ENCODE data around the gene CWC22. TPM values are rescaled to one million over a fixed set of nuclear protein-coding genes. Genes with fewer than 3 reads are reported as not detected.
A peak's percentile ranks its signal among the peaks of the same experiment; 100 is the strongest.
"Not testable (repeated sequence)": the region's sequence is repeated elsewhere in the genome, so short reads cannot be mapped to it uniquely, and the experiment has no call there.

CWC22 gene
- total RNA-seq, 2 donors from 2014 or later = 28.0 to 33.4 TPM

GRCh38 chr2:180017784-180018183 lies 10.7 kb upstream of the CWC22 start:
- Mint-ChIP-seq H3K4me3 (no peak overlapping the region), H3K4me1 (ENCODE audit: low read depth) (no peaks in the 10 kb centered on the region), H3K27ac (no peak overlapping the region), H3K27me3 (ENCODE audit: low read depth) (peaks cover 12% of the 10 kb centered on the region), H3K9me3 (no peaks in the 10 kb centered on the region), H3K36me3 (ENCODE audit: insufficient read depth in 2 of 2) (no peaks in the 10 kb centered on the region)
- no peak for DNase-seq
- ATAC-seq (replicated peaks in 1 of 2) = no peak

DNA sequence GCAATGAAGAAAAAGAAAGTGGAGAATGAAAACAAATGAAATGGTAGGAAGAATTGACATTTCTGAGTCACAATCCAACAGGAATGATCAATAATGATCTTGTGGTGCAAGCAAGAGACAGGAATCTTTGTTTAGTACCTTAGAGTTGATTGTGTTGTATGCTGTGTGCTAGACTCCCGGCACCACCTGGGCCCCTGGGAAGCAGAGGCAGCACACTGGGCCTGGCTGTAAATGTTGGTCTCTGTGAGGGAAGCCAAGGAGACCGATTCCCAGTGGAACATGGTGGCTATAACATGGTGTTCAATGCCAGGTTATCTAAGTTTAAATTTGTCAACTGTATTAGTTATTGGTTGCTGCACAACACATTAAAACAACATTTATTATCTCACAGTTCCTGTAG lies 9.8 kb upstream of the CWC22 start:
- Mint-ChIP-seq H3K9me3 (no peaks in the 10 kb centered on the region), H3K4me3 (no peak overlapping the region), H3K27me3 (ENCODE audit: low read depth) (peaks cover 7% of the 10 kb centered on the region), H3K36me3 (ENCODE audit: insufficient read depth in 2 of 2) (no peaks in the 10 kb centered on the region), H3K4me1 (ENCODE audit: low read depth) (no peaks in the 10 kb centered on the region), H3K27ac (no peak overlapping the region)
- no peak for ATAC-seq (replicated peaks in 1 of 2)
- no peak for DNase-seq

DNA sequence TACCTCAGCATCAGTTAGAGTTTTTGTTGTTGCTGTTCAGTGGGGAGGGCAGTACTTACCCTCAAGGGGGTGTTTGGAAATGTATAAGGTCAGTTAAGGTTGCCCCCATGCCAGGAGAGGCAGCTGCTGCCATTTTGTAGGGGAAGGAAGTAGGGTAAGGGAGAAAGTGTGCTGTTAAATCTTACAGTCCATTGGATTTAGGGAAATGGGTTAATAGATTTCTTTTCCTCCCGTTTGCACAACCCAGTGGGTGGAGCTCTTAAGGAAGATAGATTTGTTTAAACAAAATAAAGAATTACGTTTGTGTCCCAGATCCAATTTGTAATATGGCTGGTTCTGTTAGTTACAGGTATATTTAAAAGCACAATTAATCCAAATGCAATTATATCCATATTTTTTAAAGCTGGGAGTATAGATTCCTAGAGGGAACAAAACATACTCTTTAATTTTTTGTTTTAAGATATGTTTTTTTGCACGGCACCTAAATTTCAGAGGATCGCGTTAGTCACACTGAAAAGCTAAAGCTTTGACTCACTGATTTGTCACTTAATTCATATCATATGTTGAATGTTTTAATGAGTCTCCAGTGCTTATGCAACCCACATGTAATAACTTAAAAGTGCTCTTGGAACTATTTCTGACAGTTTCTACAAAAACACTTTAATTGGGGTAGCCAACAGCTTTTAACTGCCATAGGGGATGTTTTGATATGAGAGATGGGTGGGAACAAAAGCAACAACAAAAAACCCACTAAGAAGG lies 9.0 kb upstream of the CWC22 start:
- Mint-ChIP-seq H3K27me3 (ENCODE audit: low read depth) (peaks cover 7% of the 10 kb centered on the region), H3K4me3 (no peak overlapping the region), H3K36me3 (ENCODE audit: insufficient read depth in 2 of 2) (no peaks in the 10 kb centered on the region), H3K27ac (no peak overlapping the region), H3K9me3 (no peaks in the 10 kb centered on the region), H3K4me1 (ENCODE audit: low read depth) (no peaks in the 10 kb centered on the region)
- ATAC-seq (replicated peaks in 1 of 2) (no peak), DNase-seq (no peak)

- ATAC-seq (replicated peaks in 1 of 2) = peak; percentile 50 to 88
- H3K4me3 Mint-ChIP-seq = no peak overlapping the region
- H3K36me3 Mint-ChIP-seq (ENCODE audit: insufficient read depth in 2 of 2) = no peaks in the 10 kb centered on the region
- H3K4me1 Mint-ChIP-seq (ENCODE audit: low read depth) = peaks cover 5% of the 10 kb centered on the region
- no peak overlapping the region for H3K27ac Mint-ChIP-seq
- no peaks in the 10 kb centered on the region for H3K9me3 Mint-ChIP-seq
- DNase-seq = no peak
- peaks cover 7% of the 10 kb centered on the region for H3K27me3 Mint-ChIP-seq (ENCODE audit: low read depth)
These were observed 5.4 kb upstream of the CWC22 start for GRCh38 chr2:180012523-180012922.

DNA sequence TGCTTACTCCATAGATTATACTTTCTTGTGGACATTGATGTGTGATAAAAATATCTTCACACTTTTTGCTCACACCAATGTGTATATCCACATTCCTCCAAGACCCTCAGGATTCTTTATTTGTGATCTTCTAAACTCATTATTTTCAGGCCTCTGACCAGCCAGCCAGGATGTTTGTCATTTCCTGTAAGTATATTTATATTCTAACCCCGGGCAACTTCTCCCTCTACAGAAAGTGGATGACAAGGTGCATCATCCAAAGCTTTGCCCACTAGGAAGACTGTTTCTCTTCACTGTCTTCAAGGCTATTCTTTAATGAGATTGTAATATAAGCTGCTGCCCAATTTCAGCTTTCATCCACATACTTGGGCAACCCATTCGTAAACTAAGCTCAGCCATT lies 3.6 kb upstream of the CWC22 start:
- H3K27ac Mint-ChIP-seq = no peak overlapping the region
- no peak for ATAC-seq (replicated peaks in 1 of 2)
- peaks cover 3% of the 10 kb centered on the region for H3K27me3 Mint-ChIP-seq (ENCODE audit: low read depth)
- DNase-seq = no peak
- no peak overlapping the region for H3K4me3 Mint-ChIP-seq
- peaks cover 2% of the 10 kb centered on the region in 2 donors for H3K36me3 Mint-ChIP-seq (ENCODE audit: insufficient read depth in 2 of 2)
- H3K4me1 Mint-ChIP-seq (ENCODE audit: low read depth) = peaks cover 14% of the 10 kb centered on the region
- no peaks in the 10 kb centered on the region for H3K9me3 Mint-ChIP-seq

DNA sequence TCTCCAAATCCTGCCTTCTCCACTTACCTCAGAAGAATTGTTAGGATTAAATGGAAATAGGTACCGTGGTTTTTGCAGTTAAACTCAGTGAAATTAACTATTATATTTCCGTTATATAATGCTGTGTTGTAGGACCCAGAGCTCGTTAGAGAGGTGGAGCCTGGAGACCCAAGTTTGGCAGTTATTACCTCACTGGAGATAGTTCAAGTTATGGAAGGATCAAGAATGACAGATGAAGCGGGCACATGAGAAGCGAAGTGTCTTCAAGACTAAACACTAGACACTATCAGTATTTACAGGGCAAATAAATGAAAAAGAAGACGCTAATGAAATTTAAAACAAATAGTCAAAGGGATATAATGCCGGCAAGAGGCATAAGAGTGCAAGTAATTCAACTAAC lies 866 bp downstream of the CWC22 start:
- no peaks in the 10 kb centered on the region for H3K27me3 Mint-ChIP-seq (ENCODE audit: low read depth)
- ATAC-seq (replicated peaks in 1 of 2) (no peak), DNase-seq (no peak)
- H3K9me3 Mint-ChIP-seq = no peaks in the 10 kb centered on the region
- peaks cover 51% of the 10 kb centered on the region for H3K4me1 Mint-ChIP-seq (ENCODE audit: low read depth)
- H3K36me3 Mint-ChIP-seq (ENCODE audit: insufficient read depth in 2 of 2) = peaks cover 4 to 8% of the 10 kb centered on the region in 2 donors
- peak overlapping the region; percentile 93 to 97 for H3K4me3 Mint-ChIP-seq
- peak overlapping the region; percentile 100 for H3K27ac Mint-ChIP-seq

- peak overlapping the region; percentile 93 to 97 for H3K4me3 Mint-ChIP-seq
- not testable (repeated sequence) for DNase-seq; H3K9me3 Mint-ChIP-seq; H3K36me3 Mint-ChIP-seq (ENCODE audit: insufficient read depth in 2 of 2); ATAC-seq (replicated peaks in 1 of 2); H3K27me3 Mint-ChIP-seq (ENCODE audit: low read depth)
- peaks cover 55% of the 10 kb centered on the region for H3K4me1 Mint-ChIP-seq (ENCODE audit: low read depth)
- peak overlapping the region; percentile 84 for H3K27ac Mint-ChIP-seq
These were observed 1.6 kb downstream of the CWC22 start for GRCh38 chr2:180005465-180005864.

GRCh38 chr2:180004731-180005130 lies 2.4 kb downstream of the CWC22 start:
- Mint-ChIP-seq H3K9me3 (no peaks in the 10 kb centered on the region), H3K4me3 (peak overlapping the region; percentile 46 to 97)

GRCh38 chr2:180003559-180003958 lies 3.5 kb downstream of the CWC22 start:
- DNase-seq (no peak), ATAC-seq (replicated peaks in 1 of 2) (no peak)
- Mint-ChIP-seq H3K27me3 (ENCODE audit: low read depth) (no peaks in the 10 kb centered on the region), H3K36me3 (ENCODE audit: insufficient read depth in 2 of 2) (peaks cover 4 to 11% of the 10 kb centered on the region in 2 donors), H3K27ac (no peak overlapping the region), H3K9me3 (no peaks in the 10 kb centered on the region), H3K4me3 (no peak overlapping the region), H3K4me1 (ENCODE audit: low read depth) (peaks cover 57% of the 10 kb centered on the region)

More at GRCh38 chr2:180004731-180005130, 2.4 kb downstream of the CWC22 start:
- Mint-ChIP-seq H3K27ac (peak overlapping the region; percentile 84), H3K27me3 (ENCODE audit: low read depth) (no peaks in the 10 kb centered on the region), H3K36me3 (ENCODE audit: insufficient read depth in 2 of 2) (peaks cover 4 to 8% of the 10 kb centered on the region in 2 donors), H3K4me1 (ENCODE audit: low read depth) (peaks cover 57% of the 10 kb centered on the region)
- DNase-seq (no peak), ATAC-seq (replicated peaks in 1 of 2) (no peak)

DNA sequence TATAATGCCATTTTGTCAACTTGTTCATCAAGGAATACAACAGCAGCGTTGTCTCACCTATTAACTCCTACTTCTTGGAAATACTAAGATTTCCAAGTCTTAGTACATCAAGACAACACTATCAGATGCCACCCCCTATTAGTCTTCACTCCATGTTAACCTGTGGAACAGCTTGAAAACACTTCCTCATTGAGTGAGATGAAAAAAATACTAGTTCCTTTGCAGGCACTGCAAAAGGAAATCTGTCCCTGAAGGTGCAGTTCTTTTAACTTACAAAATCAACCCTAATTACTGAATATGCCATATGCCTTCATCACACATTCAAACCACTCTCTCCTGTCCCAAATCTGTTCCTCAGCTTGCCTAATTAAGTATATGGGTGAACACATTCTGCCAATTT lies 4.0 kb downstream of the CWC22 start:
- ATAC-seq (replicated peaks in 1 of 2) = no peak
- DNase-seq = no peak
- H3K4me1 Mint-ChIP-seq (ENCODE audit: low read depth) = peaks cover 61% of the 10 kb centered on the region
- H3K4me3 Mint-ChIP-seq = no peak overlapping the region
- H3K27me3 Mint-ChIP-seq (ENCODE audit: low read depth) = no peaks in the 10 kb centered on the region
- H3K27ac Mint-ChIP-seq = no peak overlapping the region
- H3K9me3 Mint-ChIP-seq = no peaks in the 10 kb centered on the region
- H3K36me3 Mint-ChIP-seq (ENCODE audit: insufficient read depth in 2 of 2) = peaks cover 4 to 11% of the 10 kb centered on the region in 2 donors

GRCh38 chr2:180002198-180002770 lies 4.8 kb downstream of the CWC22 start:
- Mint-ChIP-seq H3K27me3 (ENCODE audit: low read depth) (no peaks in the 10 kb centered on the region), H3K4me1 (ENCODE audit: low read depth) (peaks cover 59% of the 10 kb centered on the region), H3K9me3 (no peaks in the 10 kb centered on the region), H3K36me3 (ENCODE audit: insufficient read depth in 2 of 2) (peaks cover 4 to 11% of the 10 kb centered on the region in 2 donors), H3K27ac (no peak overlapping the region), H3K4me3 (no peak overlapping the region)
- ATAC-seq (replicated peaks in 1 of 2) (no peak), DNase-seq (no peak)

DNA sequence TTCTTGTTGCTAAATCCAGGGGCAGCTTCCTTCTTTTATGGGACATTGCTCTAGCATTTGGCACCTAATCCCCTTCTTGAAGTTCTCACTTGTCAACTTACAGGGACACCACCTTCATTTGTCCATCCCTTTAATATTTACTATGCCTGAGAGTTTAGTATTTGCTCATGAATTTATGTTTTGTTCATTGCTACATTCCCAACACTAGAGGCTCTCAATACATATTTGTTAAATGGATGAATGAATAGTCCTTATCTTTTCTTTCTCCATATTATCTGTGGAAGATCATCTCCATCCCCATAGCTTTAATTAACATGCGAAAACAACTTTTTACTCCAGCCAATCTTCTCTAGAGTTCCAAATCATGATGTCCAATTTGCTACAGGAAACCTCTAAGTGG lies 5.4 kb downstream of the CWC22 start:
- ATAC-seq (replicated peaks in 1 of 2) (no peak), DNase-seq (no peak)
- H3K27ac Mint-ChIP-seq = peak overlapping the region; percentile 79
- H3K4me3 Mint-ChIP-seq = no peak overlapping the region
- H3K27me3 Mint-ChIP-seq (ENCODE audit: low read depth) = no peaks in the 10 kb centered on the region
- no peaks in the 10 kb centered on the region for H3K9me3 Mint-ChIP-seq
- peaks cover 4 to 11% of the 10 kb centered on the region in 2 donors for H3K36me3 Mint-ChIP-seq (ENCODE audit: insufficient read depth in 2 of 2)
- H3K4me1 Mint-ChIP-seq (ENCODE audit: low read depth) = peaks cover 61% of the 10 kb centered on the region

GRCh38 chr2:180000434-180000833 lies 6.7 kb downstream of the CWC22 start:
- H3K4me3 Mint-ChIP-seq = no peak overlapping the region
- no peaks in the 10 kb centered on the region for H3K9me3 Mint-ChIP-seq
- ATAC-seq (replicated peaks in 1 of 2) (peak; percentile 72 to 85), DNase-seq (no peak)
- no peaks in the 10 kb centered on the region for H3K27me3 Mint-ChIP-seq (ENCODE audit: low read depth)
- H3K27ac Mint-ChIP-seq = no peak overlapping the region
- peaks cover 2 to 9% of the 10 kb centered on the region in 2 donors for H3K36me3 Mint-ChIP-seq (ENCODE audit: insufficient read depth in 2 of 2)
- peaks cover 65% of the 10 kb centered on the region for H3K4me1 Mint-ChIP-seq (ENCODE audit: low read depth)

DNA sequence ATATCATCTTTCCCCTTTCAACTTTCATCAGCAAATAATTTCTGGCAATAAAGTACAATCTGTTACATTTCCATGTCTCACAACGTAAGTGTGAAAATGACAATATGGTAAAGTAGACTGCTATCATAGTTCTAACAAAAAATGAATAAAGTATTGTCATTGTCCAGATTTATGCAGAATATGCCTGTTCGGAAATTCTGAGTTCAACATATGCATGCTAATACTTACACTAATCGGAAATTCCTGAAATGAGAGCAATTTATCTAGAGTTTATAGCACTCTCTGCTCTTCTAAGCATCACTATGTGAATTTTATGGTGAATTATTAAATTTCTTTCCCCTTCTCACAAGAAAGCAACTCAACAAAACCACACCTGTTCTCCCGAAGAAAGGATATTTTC lies 8.1 kb downstream of the CWC22 start:
- Mint-ChIP-seq H3K27me3 (ENCODE audit: low read depth) (no peaks in the 10 kb centered on the region), H3K36me3 (ENCODE audit: insufficient read depth in 2 of 2) (peaks cover 2 to 9% of the 10 kb centered on the region in 2 donors), H3K9me3 (no peaks in the 10 kb centered on the region), H3K4me3 (no peak overlapping the region), H3K4me1 (ENCODE audit: low read depth) (peaks cover 58% of the 10 kb centered on the region), H3K27ac (no peak overlapping the region)
- DNase-seq (no peak), ATAC-seq (replicated peaks in 1 of 2) (no peak)

Measured in activated T-cell treated with anti-CD3 and anti-CD28 coated beads, Interleukin-2, amount 50 U/mL, for 72 hours (primary cell).